ENCODE results near the gene WRAP53. TPM values are rescaled to one million over a fixed set of nuclear protein-coding genes. Genes with fewer than 3 reads are reported as not detected.

Gene WRAP53
- polyA plus RNA-seq, 1 of the 3 experiments (the other 2 are of a cell fraction), result 8.6 TPM

DNA sequence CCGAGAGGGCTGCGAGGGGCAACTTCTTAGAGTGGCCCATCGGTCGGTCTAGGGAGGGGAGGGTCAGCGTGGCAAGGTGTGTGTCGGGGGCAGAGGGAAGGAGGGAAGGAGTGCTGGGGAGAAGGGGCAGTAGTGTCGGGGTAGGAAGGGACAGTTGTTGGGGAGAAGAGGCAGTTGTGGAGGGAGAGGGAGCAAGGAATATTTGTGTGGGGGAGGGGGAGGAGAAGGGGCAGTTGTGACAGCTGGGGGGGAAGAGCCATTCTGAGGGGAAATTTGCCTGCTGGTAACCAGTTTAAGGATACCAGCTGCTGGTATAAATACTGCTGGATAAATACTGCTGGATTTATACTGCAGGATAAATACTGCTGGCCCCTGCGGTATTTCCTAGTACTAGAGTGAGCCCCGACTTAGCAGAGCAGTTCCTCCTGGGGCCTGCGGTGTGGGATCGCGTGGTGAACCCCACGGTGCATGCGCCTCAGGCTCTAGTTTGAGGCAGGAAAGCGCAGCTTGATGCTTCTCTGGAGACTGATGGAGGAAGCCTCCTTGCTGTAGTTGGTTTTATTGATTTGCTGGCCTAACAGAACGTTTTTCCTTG, 29.6 kb downstream of the WRAP53 start:
- 11% methylated on average over 16 of the region's 16 CpGs for WGBS (ENCODE audit: low lambda C conversion rate)
- Histone ChIP-seq H3K4me1 (ENCODE audit: control insufficient read depth in 1 of 2, insufficient read depth in 2 of 2, low read depth in 1 of 2, low read length in 1 of 2) (peaks cover 3 to 18% of the 10 kb centered on the region in 2 experiments; a peak in 1 of 4 replicates), H3F3A (replicated peaks; ENCODE audit: insufficient read depth) (peaks cover 10% of the 10 kb centered on the region), H3K27me3 (ENCODE audit: insufficient read depth) (no peaks in the 10 kb centered on the region), H2AFZ (ENCODE audit: low read depth) (peak overlapping the region; percentile 79), H3K4me3 (ENCODE audit: low read depth in 2 of 2, low read length in 1 of 2) (peak overlapping the region; percentile 72 to 92), H3K9me3 (no peaks in the 10 kb centered on the region), H3K9ac (peak overlapping the region; percentile 72; the same call in 1 of the 2 replicates), H4K20me1 (ENCODE audit: insufficient read depth) (no peaks in the 10 kb centered on the region), H3K9me2 (no peaks in the 10 kb centered on the region), H3K79me2 (ENCODE audit: insufficient read depth) (no peaks in the 10 kb centered on the region), H3K27ac (ENCODE audit: low read depth in 2 of 2, low read length in 1 of 2) (no peak overlapping the region), H3K36me3 (replicated peaks in 1 of 2; ENCODE audit: control insufficient read depth in 1 of 2, insufficient read depth in 2 of 2, low read length in 1 of 2) (no peaks in the 10 kb centered on the region), H3K4me2 (peak overlapping the region; percentile 94)
- ChIA-PET CTCF (interaction anchor here (0.6 to 8.2 kb wide), 13 partner anchors 9 to 261 kb away, joined by 3 to 85 read pairs (median 5); partner anchors contain the start of genes EFNB3, KDM6B, TP53 and WRAP53), POLR2A (interaction anchor here (1.2 to 2.8 kb wide), 3 partner anchors 12 to 120 kb away, joined by 5 to 38 read pairs (median 6); partner anchors contain the start of gene EFNB3)
- no peak for TF ChIP-seq FOXM1 (IDR thresholded peaks at IDR 0.05; ENCODE audit: low read depth)
- TF ChIP-seq CHD2 (IDR thresholded peaks at IDR 0.05; ENCODE audit: low read length, partially characterized antibody), result no peak
- no peak for TF ChIP-seq SMC3 (IDR thresholded peaks at IDR 0.05; ENCODE audit: low read depth, low read length)
- TF ChIP-seq NRF1 (IDR thresholded peaks at IDR 0.05; ENCODE audit: low read depth, low read length), result no peak
- no peak for TF ChIP-seq USF2 (IDR thresholded peaks at IDR 0.05; ENCODE audit: borderline replicate concordance, low read depth, low read length)
- DNase-seq, result no peak

- Histone ChIP-seq H3K27ac (ENCODE audit: low read depth in 2 of 2, low read length in 1 of 2) (no peak overlapping the region), H3F3A (replicated peaks; ENCODE audit: insufficient read depth) (peaks cover 10% of the 10 kb centered on the region), H3K9me3 (no peaks in the 10 kb centered on the region), H3K79me2 (ENCODE audit: insufficient read depth) (no peaks in the 10 kb centered on the region), H4K20me1 (ENCODE audit: insufficient read depth) (no peaks in the 10 kb centered on the region), H3K9ac (no peak overlapping the region), H3K4me2 (no peak overlapping the region), H3K4me1 (ENCODE audit: control insufficient read depth in 1 of 2, insufficient read depth in 2 of 2, low read depth in 1 of 2, low read length in 1 of 2) (peaks cover 3 to 18% of the 10 kb centered on the region in 2 experiments; a peak in 1 of 4 replicates), H3K4me3 (ENCODE audit: low read depth in 2 of 2, low read length in 1 of 2) (no peak overlapping the region), H2AFZ (ENCODE audit: low read depth) (no peak overlapping the region), H3K9me2 (no peaks in the 10 kb centered on the region), H3K36me3 (replicated peaks in 1 of 2; ENCODE audit: control insufficient read depth in 1 of 2, insufficient read depth in 2 of 2, low read length in 1 of 2) (no peaks in the 10 kb centered on the region), H3K27me3 (ENCODE audit: insufficient read depth) (peaks cover 7% of the 10 kb centered on the region; the same call in 1 of the 2 replicates)
- ChIA-PET CTCF (no interaction called here), POLR2A (no interaction called here)
- no peak for DNase-seq
- TF ChIP-seq GATA2 (CRISPR knock-in tag; IDR thresholded peaks at IDR 0.05) (no peak), SIN3A (IDR thresholded peaks at IDR 0.05; ENCODE audit: borderline replicate concordance, low read depth, low read length) (no peak), SMC3 (IDR thresholded peaks at IDR 0.05; ENCODE audit: low read depth, low read length) (no peak), RCOR1 (IDR thresholded peaks at IDR 0.05; ENCODE audit: low read length) (no peak), JUND (IDR thresholded peaks at IDR 0.05) (no peak), TCF12 (IDR thresholded peaks at IDR 0.05) (no peak), CHD2 (IDR thresholded peaks at IDR 0.05; ENCODE audit: low read length, partially characterized antibody) (no peak), TAF1 (IDR thresholded peaks at IDR 0.05; ENCODE audit: borderline replicate concordance, low read depth, low read length) (no peak), USF1 (IDR thresholded peaks at IDR 0.05; ENCODE audit: borderline replicate concordance, low read depth) (no peak), CTCF (IDR thresholded peaks at IDR 0.05) (no peak), NRF1 (IDR thresholded peaks at IDR 0.05; ENCODE audit: low read depth, low read length) (no peak), FOXJ3 (CRISPR knock-in tag; IDR thresholded peaks at IDR 0.05) (no peak), MEF2A (IDR thresholded peaks at IDR 0.05; ENCODE audit: borderline replicate concordance, low read depth) (no peak)
- TF ChIP-seq, protein P1, sequence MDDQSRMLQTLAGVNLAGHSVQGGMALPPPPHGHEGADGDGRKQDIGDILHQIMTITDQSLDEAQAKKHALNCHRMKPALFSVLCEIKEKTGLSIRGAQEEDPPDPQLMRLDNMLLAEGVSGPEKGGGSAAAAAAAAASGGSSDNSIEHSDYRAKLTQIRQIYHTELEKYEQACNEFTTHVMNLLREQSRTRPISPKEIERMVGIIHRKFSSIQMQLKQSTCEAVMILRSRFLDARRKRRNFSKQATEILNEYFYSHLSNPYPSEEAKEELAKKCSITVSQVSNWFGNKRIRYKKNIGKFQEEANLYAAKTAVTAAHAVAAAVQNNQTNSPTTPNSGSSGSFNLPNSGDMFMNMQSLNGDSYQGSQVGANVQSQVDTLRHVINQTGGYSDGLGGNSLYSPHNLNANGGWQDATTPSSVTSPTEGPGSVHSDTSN (IDR thresholded peaks at IDR 0.05), result no peak
- TF ChIP-seq, protein P2, sequence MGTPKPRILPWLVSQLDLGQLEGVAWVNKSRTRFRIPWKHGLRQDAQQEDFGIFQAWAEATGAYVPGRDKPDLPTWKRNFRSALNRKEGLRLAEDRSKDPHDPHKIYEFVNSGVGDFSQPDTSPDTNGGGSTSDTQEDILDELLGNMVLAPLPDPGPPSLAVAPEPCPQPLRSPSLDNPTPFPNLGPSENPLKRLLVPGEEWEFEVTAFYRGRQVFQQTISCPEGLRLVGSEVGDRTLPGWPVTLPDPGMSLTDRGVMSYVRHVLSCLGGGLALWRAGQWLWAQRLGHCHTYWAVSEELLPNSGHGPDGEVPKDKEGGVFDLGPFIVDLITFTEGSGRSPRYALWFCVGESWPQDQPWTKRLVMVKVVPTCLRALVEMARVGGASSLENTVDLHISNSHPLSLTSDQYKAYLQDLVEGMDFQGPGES (IDR thresholded peaks at IDR 0.05; ENCODE audit: low read depth, low read length), result no peak
- 86% methylated on average over 8 of the region's 9 CpGs for WGBS (ENCODE audit: low lambda C conversion rate)
These were observed 31.4 kb downstream of the WRAP53 start for GRCh38 chr17:7719661-7720060.
